Measurements from ENCODE around the gene AGPAT3. TPM values are rescaled to one million over a fixed set of nuclear protein-coding genes. Genes with fewer than 3 reads are reported as not detected.

Gene AGPAT3
- total and polyA plus RNA-seq, 2 experiments from 2014 or later = 41.0 to 51.2 TPM

- Histone ChIP-seq H3K4me3 (no peak overlapping the region), H3K27me3 (no peaks in the 10 kb centered on the region), H3K9me2 (replicated peaks; ENCODE audit: insufficient read depth) (no peaks in the 10 kb centered on the region), H3K4me1 (ENCODE audit: insufficient read depth) (no peaks in the 10 kb centered on the region), H3K79me2 (peaks cover 99% of the 10 kb centered on the region), H4K20me1 (ENCODE audit: insufficient read depth, poor library complexity, severe bottlenecking) (peaks cover 39% of the 10 kb centered on the region), H2AFZ (no peak overlapping the region), H3K36me3 (replicated peaks; ENCODE audit: insufficient read depth, low read depth) (no peaks in the 10 kb centered on the region), H3K4me2 (no peak overlapping the region), H3K27ac (no peak overlapping the region), H3K9me3 (ENCODE audit: low read depth) (no peaks in the 10 kb centered on the region)
- no peak for DNase-seq (ENCODE audit: low spot score)
- TF ChIP-seq EZH2phosphoT487 (IDR thresholded peaks at IDR 0.05; ENCODE audit: low read depth, severe bottlenecking, unreplicated experiment) (no peak), EZH2 (IDR thresholded peaks at IDR 0.05; ENCODE audit: borderline replicate concordance) (no peak)
- TF ChIP-seq, protein P1, sequence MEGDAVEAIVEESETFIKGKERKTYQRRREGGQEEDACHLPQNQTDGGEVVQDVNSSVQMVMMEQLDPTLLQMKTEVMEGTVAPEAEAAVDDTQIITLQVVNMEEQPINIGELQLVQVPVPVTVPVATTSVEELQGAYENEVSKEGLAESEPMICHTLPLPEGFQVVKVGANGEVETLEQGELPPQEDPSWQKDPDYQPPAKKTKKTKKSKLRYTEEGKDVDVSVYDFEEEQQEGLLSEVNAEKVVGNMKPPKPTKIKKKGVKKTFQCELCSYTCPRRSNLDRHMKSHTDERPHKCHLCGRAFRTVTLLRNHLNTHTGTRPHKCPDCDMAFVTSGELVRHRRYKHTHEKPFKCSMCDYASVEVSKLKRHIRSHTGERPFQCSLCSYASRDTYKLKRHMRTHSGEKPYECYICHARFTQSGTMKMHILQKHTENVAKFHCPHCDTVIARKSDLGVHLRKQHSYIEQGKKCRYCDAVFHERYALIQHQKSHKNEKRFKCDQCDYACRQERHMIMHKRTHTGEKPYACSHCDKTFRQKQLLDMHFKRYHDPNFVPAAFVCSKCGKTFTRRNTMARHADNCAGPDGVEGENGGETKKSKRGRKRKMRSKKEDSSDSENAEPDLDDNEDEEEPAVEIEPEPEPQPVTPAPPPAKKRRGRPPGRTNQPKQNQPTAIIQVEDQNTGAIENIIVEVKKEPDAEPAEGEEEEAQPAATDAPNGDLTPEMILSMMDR (IDR thresholded peaks at IDR 0.05; ENCODE audit: poor library complexity) = no peak
- WGBS (ENCODE audit: low lambda C conversion rate, missing lambda C conversion rate) = 100% methylated on average over 1 of the region's 1 CpG
These were observed 8.7 kb downstream of the AGPAT3 start for GRCh38 chr21:43873673-43874072.

GRCh38 chr21:43874085-43874805, 9.2 kb downstream of the AGPAT3 start:
- WGBS (ENCODE audit: low lambda C conversion rate, missing lambda C conversion rate) = 89% methylated on average over 12 of the region's 12 CpGs

GRCh38 chr21:43876605-43877004, 11.6 kb downstream of the AGPAT3 start:
- H3K79me2 ChIP-seq = peaks cover 98% of the 10 kb centered on the region
- H3K27me3 ChIP-seq = no peaks in the 10 kb centered on the region
- no peak overlapping the region for H3K4me3 ChIP-seq
- TF ChIP-seq EZH2 (IDR thresholded peaks at IDR 0.05; ENCODE audit: borderline replicate concordance) (no peak), EZH2phosphoT487 (IDR thresholded peaks at IDR 0.05; ENCODE audit: low read depth, severe bottlenecking, unreplicated experiment) (no peak)
- TF ChIP-seq, protein P1 (IDR thresholded peaks at IDR 0.05; ENCODE audit: poor library complexity) = no peak
- no peak for DNase-seq (ENCODE audit: low spot score)
- H2AFZ ChIP-seq = no peak overlapping the region
- peaks cover 4% of the 10 kb centered on the region for H3K4me1 ChIP-seq (ENCODE audit: insufficient read depth)
- no peaks in the 10 kb centered on the region for H3K36me3 ChIP-seq (replicated peaks; ENCODE audit: insufficient read depth, low read depth)
- peaks cover 39% of the 10 kb centered on the region for H4K20me1 ChIP-seq (ENCODE audit: insufficient read depth, poor library complexity, severe bottlenecking)
- H3K9me3 ChIP-seq (ENCODE audit: low read depth) = no peaks in the 10 kb centered on the region
- no peak overlapping the region for H3K4me2 ChIP-seq
- no peaks in the 10 kb centered on the region for H3K9me2 ChIP-seq (replicated peaks; ENCODE audit: insufficient read depth)
- H3K27ac ChIP-seq = no peak overlapping the region
- WGBS (ENCODE audit: low lambda C conversion rate, missing lambda C conversion rate) = 92% methylated on average over 5 of the region's 5 CpGs

More at GRCh38 chr21:43874085-43874805, 9.2 kb downstream of the AGPAT3 start:
- peaks cover 99% of the 10 kb centered on the region for H3K79me2 ChIP-seq
- no peak overlapping the region for H3K4me3 ChIP-seq
- H3K4me2 ChIP-seq = no peak overlapping the region
- H3K9me2 ChIP-seq (replicated peaks; ENCODE audit: insufficient read depth) = no peaks in the 10 kb centered on the region
- no peak overlapping the region for H2AFZ ChIP-seq
- H3K4me1 ChIP-seq (ENCODE audit: insufficient read depth) = no peaks in the 10 kb centered on the region
- H4K20me1 ChIP-seq (ENCODE audit: insufficient read depth, poor library complexity, severe bottlenecking) = peaks cover 39% of the 10 kb centered on the region
- TF ChIP-seq EZH2 (IDR thresholded peaks at IDR 0.05; ENCODE audit: borderline replicate concordance) (no peak), EZH2phosphoT487 (IDR thresholded peaks at IDR 0.05; ENCODE audit: low read depth, severe bottlenecking, unreplicated experiment) (no peak)
- TF ChIP-seq, protein P1 (IDR thresholded peaks at IDR 0.05; ENCODE audit: poor library complexity) = no peak
- DNase-seq (ENCODE audit: low spot score) = no peak
- H3K27me3 ChIP-seq = no peaks in the 10 kb centered on the region
- no peaks in the 10 kb centered on the region for H3K36me3 ChIP-seq (replicated peaks; ENCODE audit: insufficient read depth, low read depth)
- H3K9me3 ChIP-seq (ENCODE audit: low read depth) = no peaks in the 10 kb centered on the region
- no peak overlapping the region for H3K27ac ChIP-seq

All from hepatocyte (in vitro differentiated cells).